Measurements from ENCODE around the gene TRIM62.

- no peak for TF ChIP-seq CTCF (conservative IDR thresholded peaks at IDR 0.05)
- TF ChIP-seq EZH2 (IDR thresholded peaks at IDR 0.05; ENCODE audit: low read depth): no peak
These were observed 28.2 kb downstream of the TRIM62 start for GRCh38 chr1:33153650-33154049.

Data from PC-9 (cell line).